Middle frontal gyrus (tissue), 1 donor: ENCODE measurements around the gene CHRNA7.

Experiments used
- DNase-seq: peaks from one replicate; pipeline ENCODE4 v3.0.0-alpha.2; 2015; ENCODE audit warnings: low spot score; ENCODE audit errors: extremely low spot score

CHRNA7 gene

GRCh38 chr15:32067115-32067514 lies 36.8 kb downstream of the CHRNA7 start:
- no peak for DNase-seq

- DNase-seq = no peak
Measured at GRCh38 chr15:32089851-32090359, 59.6 kb downstream of the CHRNA7 start.

- no peak for DNase-seq
Measured at GRCh38 chr15:32091505-32092380, 61.4 kb downstream of the CHRNA7 start.

GRCh38 chr15:32096213-32096612 lies 65.9 kb downstream of the CHRNA7 start:
- DNase-seq = no peak

- DNase-seq = no peak
Measured at GRCh38 chr15:32096916-32097617, 66.8 kb downstream of the CHRNA7 start.

GRCh38 chr15:32098033-32098432 lies 67.7 kb downstream of the CHRNA7 start:
- DNase-seq = no peak

GRCh38 chr15:32099097-32099785 lies 68.9 kb downstream of the CHRNA7 start:
- no peak for DNase-seq

GRCh38 chr15:32099956-32100684 lies 69.8 kb downstream of the CHRNA7 start:
- DNase-seq = no peak

GRCh38 chr15:32104061-32104995 lies 74.0 kb downstream of the CHRNA7 start:
- DNase-seq = no peak

GRCh38 chr15:32105258-32106241 lies 75.2 kb downstream of the CHRNA7 start:
- DNase-seq = no peak

- DNase-seq = no peak
Measured at GRCh38 chr15:32106401-32107381, 76.4 kb downstream of the CHRNA7 start.

GRCh38 chr15:32107477-32108080 lies 77.3 kb downstream of the CHRNA7 start:
- no peak for DNase-seq

GRCh38 chr15:32108661-32109060 lies 78.3 kb downstream of the CHRNA7 start:
- no peak for DNase-seq

- DNase-seq = no peak
Measured at GRCh38 chr15:32112101-32112500, 81.8 kb downstream of the CHRNA7 start.

GRCh38 chr15:32113224-32113623 lies 82.9 kb downstream of the CHRNA7 start:
- DNase-seq = no peak

- DNase-seq = no peak
Measured at GRCh38 chr15:32117122-32117521, 86.8 kb downstream of the CHRNA7 start.

- DNase-seq = no peak
Measured at GRCh38 chr15:32119286-32119685, 89.0 kb downstream of the CHRNA7 start.
